ENCODE results near the gene IMPA2.
"Not testable (repeated sequence)": the region's sequence is repeated elsewhere in the genome, so short reads cannot be mapped to it uniquely, and the experiment has no call there.

The IMPA2 gene

DNA sequence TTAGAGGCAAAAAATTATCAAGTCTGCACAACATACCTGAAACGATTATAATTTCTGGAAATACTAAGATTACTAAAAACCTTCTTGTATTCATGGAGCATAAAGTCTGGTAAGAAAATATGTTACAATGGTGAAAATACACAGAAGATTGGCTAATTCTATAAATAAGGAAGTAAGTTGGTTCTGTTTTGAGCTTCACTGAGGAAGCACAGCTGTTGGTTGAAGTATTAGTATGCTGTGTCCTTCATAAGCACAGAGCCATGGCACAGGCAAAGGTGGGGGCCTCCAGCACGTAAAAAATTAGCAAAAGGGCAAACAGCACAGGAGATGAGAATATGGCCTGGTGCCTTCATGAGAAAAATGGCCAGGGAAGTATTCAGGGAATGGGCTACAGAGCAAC lies 72.0 kb downstream of the IMPA2 start:
- no peak for DNase-seq

DNA sequence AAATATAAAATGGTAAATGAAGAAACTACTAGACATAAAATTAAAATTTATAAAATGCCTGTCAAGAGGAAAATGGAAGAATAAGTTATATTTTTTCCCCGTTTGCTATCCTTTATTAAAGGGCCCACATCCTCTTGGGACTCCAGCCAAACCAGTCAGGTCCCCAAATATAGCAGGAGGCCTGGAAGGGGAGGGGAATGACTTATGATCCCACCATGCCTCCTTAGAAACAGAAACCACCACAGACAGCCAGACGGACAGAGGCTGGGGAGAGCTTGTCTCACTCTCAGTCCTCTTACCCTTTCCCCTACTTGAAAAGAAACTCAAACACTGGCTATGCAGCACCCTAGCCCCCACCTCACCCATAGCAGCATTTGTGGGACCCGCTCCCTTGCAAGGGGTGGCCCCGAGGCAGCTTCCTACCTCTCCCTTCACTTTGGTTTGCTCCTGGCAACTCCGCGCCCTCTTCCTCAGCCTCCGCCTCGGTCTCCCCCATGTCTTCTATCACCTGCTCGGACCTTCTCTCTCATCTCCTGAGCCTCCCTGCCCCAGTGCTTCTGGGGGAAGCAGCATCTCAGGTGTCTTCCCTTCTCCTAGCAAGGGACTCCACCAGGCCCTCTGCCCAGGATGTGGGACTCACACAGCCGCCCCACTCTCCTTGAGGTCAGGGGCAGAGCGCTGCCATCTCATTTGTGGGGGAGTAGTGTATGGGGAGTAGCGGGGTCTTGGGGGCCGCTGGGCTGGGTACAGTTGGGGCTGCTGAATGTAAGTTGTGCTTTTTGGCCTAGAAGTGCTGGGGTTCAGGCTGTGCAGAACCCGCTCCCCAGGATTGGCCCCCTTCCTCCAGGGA lies 75.0 kb downstream of the IMPA2 start:
- DNase-seq, result no peak

DNA sequence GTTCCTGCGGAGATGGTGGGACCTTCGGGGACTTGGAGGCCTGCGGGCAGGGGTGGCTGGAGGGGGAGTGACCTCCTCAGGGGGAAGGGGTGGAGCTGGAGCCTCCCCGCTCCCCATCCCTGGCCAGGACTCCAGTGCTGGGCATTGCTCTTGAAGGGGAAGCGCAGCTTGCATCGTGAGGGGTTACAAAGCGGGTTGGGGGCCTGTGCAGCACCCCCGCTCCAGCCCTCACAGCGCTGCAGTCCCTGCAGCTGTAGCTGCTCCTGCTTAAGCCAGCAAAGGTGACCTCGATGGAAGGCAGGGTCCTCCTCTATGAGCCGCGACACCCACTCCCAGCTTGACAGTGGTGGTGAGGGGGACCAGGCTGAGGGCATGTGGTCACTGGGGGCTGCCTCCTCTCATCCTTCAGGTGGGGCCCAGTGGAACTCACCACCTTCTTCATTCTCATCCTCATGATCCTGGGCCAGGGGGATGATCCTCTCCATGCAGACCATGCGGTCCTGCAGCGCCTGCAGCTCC lies 75.6 kb downstream of the IMPA2 start:
- DNase-seq, result no peak

DNA sequence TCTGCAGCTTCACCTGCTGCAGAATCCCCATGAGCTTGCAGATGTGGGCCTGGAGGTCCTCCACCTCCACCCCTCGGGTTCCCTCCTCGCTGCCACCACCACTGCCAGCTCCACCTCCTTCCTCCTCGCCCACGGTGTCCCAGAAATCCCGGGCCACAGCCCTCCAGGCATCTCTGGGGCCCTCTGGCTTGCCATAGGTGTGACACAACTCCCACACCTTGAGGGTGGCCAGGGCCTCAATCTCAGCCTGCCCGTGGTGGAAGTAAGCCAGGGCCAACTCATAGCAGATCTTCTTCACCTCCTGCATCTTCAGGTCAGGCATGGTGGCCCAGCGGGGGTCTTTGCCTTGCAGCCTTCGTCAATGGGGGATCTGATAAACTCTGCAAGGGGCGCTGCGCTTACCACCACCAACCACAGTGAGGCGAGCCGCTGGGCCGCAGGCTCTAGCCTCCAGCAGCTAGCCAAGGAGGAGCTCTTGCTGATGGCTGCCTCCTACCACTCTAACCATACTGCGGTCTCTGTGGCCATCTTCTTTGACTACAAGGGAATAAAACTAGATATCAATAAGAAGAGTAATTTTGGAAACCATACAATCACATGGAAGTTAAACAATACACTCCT lies 76.2 kb downstream of the IMPA2 start:
- DNase-seq, result no peak

DNA sequence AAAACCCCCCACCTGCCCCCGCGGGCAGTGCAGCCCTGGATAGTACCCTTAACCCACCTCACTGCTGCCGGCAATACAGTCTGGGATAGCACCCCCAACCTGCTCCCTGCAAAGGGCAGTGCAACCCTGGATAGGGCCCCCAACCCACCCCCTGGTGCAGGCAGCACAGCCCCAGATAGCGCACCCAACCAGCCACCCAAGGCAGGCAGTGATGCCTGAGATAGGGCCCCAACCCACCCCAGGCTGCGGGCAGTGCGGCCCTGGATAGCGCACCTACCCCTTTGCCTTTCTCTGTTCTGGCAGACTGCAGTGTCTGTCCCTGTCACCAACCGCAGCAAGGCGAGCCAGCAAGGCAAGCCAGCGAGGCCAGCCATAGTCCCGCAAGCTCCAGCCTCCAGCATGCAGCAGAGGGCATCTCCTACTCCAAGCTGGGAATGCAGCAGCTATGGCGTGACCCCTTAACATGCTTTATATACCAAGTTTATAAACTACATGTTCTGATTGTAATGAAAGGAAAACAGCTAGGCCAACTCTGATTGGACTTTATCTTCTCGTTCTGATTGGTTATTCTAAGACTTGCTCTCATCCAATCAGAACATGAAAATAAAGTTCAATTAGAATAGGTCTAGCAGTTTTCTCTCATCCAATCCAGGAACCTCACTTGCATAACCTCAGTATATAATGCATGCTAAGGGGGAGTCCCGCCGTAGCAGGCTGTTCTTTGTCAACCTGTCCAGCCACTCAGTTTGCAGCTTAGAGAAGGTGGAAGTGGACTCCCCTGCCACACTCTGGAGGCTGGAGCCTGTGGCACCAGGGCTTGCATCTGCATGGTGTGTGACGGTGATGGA lies 78.3 kb downstream of the IMPA2 start:
- DNase-seq, result no peak

DNA sequence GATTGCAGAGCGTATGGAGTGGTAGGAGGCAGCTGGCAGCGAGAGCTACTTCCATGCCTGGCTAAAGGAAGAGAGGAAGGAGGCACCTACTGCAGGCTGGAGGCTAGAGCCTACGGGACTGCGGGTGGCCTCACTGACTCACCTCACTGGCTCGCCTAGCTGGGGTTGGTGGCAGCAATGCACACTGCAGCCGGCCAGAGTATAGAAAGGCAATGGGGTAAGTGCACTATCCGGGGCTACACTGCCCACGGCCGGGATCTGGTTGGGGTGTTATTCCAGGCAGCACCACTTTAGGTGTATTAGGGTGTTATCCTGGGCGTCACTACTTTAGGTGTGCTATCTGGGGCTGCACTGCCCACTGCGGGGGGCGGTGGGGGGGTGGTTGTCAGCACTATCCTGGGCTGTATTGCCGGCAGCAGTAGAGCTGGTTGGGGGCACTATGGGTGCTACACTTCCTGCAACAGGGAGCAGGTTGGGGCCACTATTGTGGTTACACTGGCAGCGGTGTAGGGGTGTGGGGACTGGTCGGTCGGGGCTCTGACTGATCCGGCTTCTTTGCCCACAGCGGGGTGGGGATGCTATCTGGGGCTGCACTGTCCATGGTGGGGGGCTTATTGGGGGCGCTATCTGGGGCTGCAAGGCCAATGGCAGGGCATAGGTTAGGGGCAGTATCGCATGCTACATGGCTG lies 79.0 kb downstream of the IMPA2 start:
- no peak for DNase-seq

DNA sequence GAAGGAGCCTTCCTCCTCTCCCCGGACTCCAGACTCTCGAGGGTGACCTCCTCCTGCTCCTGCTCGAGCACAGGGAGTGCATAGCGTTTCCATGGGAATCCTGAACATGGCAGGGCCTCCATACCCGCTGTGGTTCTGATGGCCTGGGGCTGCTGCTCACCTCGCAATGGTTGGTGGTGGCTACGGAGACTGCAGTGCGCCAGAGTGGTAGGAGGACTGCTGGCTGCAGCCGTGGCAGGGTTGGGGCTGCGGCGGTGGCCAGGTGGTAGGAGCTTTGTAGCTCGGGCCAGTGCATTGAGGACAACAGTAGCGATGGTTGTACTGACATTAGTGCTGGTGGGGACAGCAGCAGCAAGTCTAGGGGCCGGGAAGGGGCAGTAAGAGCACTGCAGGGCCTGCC lies 80.4 kb downstream of the IMPA2 start:
- DNase-seq, result no peak

DNA sequence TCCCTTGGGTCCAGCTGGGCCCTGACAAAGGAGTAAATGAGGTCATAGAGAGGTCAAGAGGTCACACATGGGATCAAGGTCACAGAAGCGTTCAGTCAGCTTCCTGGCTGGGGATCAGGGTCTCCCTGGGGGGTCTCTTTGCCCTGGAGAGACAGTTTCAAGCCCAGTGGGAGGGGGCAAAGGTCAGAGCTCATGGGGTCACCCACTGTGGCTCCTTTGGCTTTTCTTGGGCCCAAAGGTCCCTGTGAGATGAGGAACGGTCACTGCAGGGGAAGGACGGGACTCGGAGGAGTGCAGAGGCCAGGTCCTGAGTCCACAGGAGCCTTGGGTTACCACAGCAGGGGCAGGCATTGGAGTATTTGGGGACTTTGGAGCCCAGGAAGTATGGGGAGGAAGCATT lies 81.7 kb downstream of the IMPA2 start:
- DNase-seq, result no peak

DNA sequence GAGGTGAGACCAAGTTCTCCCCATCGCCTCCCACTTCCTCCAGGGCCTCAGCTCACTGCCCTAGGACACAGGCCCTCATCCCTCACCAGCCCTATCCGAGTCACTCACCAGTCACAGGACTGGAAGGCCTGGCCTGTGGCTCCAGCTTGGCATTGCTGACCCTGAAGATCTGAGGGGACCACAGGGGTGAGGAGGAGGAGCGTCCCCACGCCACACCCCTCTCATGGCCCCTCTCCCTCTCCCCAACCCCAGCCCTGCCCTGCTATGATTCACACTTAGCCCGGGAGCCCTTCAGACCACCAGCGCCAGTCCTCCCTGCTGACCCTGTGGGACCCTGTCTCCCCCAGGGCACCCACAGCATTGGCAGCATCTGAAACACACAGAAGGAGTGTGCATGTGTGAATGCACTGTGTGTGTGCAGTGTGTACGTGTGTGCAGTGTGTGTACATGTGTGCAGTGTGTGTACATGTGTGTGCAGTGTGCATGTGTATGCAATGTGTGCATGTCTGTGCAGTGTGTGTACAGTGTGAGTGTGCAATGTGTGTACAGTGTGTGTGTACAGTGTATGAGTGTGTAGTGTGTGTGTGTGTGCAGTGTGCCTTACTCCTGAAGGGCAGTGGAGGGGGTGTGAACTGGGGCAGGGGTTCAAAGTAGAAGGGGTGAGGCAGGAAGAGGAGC lies 82.9 kb downstream of the IMPA2 start:
- DNase-seq, result no peak

DNA sequence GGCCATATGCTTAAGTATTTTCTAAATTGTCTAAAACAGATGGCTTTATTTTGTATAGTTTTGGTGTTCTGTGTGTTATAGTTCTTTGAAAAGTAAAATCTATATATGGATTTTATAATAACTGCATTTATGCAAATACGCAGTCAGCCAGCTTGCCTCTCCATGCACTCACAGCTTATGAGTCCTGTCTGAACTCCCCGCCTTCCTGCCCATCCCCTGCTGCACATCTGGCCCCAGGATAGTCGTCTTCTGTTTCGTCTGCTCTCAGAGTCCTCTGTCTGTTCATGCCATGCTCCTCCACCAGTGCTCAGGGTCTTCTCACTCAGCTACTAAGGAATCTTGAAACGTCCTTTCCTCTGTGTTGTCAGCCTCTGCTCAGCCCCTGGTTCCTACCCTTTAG lies 84.1 kb downstream of the IMPA2 start:
- no peak for DNase-seq

DNA sequence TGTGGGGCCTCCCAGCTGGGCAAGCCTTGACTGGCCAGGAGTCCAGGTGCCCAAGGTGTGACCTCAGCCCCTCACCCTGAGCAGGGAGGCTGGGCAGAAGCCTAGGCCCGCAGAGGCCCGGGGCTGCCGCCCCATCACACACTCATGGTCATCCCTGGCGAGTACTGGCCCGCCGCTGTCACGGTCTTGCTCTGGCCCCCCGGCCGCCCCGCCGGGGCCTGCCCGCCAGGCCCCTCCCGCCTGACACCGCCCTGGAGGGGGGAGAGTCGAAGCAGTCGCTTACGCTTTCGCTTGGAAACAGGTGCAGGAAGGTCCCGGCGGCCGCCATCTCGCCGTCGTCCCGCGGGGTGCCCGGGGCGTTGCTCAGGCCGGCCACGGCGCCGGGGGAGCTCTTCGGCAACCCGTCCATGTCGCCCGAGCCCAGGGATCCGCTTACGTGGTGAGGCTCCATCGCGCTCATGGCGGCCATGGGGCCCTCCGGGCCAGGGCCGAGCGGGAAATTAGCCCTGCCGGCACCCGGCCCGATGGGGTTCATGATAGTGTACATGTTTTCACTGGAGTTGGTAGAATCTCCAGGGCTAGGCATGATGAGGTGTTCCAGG lies 85.7 kb downstream of the IMPA2 start:
- DNase-seq, result no peak

DNA sequence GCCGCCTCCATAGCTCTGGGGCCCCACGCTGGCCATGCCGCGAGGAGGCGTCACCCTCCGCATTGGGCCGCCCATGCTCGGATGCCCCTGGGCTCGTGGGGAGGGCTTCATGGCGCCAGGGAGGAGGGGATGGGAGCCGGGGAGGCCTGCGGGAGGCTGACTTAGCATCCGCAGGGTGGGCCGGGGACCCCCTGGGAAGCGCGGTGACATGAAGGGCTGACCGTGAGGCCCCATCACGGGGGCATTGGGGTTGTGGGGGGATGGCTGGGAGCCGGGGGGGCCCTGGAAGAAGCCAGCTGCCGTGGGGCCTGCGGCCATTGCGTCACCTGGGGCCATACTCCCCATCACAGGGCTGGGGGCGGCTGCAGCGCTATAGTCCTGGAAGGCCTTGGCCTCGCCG lies 86.4 kb downstream of the IMPA2 start:
- DNase-seq, result no peak

DNA sequence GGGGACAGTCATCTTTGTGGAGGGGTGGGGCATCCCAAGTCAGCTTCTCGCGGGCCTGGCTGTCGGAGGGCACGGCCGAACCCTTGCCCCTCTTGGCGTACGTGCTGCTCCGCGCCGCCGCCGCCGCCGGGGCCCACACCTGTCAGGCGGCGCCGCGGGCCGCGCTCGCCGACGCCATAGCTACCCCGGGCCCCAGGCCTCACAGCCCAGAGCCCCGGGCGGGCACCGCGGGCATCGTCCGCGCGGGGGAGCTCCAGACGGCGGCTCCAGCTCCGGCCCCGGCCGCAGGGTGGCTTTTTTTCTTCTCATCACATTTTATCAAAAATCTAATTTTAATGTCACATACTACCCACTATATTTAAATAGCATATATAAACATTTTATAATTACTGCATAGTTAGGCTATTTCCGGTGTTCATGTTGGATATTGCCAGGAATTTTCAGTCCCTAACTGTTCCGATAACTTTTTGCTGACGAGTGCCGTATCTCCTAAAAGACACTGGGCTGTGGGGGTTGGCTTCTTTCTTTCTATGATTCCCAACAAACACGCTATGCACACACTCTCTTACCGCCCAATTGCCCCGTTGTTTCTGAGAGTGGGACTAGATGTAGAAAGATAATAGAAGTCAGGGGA lies 87.1 kb downstream of the IMPA2 start:
- DNase-seq, result not testable (repeated sequence)

DNA sequence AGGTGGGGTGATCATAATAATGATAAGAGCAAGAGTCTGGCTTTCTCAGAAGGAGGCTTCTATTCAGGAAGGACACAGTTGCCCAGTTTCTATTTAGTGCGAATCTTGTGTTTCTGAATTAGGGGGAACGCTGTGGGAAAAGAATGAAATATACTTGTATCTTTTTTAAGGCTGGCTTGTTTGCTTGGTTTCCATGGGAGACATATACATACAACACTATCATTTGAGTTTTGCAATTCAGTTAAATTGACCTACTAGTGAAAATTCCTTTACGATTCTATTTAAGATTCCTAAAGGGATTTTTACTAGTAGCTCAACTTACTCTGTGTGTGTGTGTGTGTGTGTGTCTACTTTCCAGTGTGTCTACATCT lies 87.6 kb downstream of the IMPA2 start:
- no peak for DNase-seq

DNA sequence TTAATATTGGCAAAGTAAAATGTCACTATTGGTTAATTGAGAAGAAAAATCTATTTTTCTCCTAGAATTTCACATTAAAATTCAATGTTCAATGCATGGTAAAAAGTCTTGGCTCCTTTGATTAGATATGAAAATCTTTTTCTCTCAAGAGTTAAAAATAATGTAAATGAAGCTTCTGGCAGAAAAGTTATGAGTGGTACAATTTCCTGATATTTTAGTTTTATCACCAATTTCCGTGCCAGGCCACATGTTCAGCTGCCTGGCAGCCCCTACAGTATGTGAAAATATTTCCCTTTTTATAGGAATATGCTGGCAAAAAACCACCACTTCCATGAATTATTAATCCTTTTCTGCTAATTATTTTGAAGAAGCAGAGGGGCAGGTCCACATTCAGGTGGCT lies 89.8 kb downstream of the IMPA2 start:
- not testable (repeated sequence) for DNase-seq

DNA sequence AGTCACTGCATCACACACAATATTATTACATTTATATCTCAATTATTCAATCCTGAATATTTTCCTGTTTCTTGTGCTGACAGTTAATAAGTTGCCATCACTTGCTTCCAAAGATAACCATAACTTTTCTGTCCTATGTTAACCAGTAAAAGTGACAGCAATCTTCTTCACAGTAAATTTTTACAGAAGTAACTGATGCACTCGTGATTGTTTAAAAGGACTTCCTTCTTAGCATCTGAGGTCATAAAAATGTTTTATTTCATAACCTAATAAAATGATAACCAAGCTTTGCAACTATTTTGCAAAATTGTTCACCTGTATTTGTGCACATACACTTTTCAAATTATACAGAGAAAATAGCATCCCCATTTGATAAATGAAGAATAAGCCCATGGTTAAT lies 91.7 kb downstream of the IMPA2 start:
- DNase-seq, result no peak

DNA sequence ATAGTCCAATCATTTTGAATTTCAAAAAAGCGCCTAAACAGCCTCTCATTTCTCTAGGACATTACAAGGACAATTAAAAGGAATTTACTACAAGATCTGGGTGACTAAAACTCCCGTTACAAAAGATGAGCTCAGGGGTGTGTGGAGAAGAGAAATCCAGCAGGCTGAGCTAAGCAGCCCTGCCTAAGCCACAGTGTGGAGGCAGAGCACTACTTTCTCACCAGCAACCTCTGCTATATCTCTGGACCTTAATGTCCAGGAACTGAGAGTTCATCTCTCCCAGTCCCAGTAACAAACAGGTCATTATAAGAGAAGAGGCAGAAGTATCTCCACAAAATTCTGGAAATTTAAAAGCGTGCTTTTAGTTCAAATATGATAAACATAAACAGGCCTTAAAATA lies 93.4 kb downstream of the IMPA2 start:
- DNase-seq, result no peak

DNA sequence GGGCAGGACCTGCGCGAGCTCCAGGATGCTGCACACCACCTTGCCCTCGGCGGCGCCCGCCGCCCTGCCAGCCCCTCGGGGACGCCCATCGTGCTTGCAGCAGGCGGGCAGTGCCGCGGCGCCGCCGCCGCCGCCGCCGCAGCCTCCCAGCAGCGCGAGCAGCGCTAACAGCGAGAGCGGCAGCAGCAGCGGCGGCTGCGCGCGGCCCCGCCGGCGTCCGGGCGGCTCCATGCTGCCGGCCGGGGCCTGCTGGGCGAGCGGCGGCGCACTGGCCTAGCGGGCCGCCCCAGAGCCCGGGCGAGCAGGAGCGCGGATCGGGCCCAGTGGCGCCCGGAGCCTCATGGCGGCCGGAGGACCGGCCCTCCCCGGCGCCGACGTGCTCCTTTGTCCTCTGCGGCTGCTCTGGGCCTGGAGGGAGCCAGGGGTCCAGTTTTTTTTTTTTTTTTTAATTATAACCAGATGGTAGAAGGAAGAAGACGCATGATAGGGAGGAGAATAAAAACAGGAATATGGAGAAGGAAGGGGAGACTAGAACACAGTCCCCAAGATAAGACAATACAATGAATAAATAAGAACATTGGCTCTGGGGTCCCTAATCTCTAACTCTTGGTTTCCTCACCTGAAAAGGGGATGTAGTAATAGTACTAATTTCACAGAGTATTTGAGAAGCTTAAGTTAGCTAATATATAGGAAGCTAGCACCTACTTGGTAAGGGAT lies 95.3 kb downstream of the IMPA2 start:
- DNase-seq, result no peak

DNA sequence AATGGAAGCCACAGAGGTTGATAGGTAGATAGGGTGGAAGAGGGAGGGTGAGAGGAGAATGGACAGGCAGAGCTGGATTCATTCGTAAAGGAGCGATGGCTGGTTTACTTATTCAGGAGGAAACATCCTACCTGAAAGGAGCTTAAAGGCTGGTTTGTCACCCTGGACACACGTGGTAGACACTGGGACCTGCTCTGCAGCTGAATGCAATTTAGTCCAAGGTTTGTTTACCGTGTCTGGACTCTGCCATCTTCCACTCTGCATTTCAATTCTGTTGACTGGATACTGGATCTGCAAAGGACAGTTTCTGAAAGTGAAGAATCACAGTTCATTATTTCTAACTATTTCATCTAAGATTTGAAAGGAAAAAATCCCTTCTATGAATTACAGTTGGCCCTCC lies 96.7 kb downstream of the IMPA2 start:
- not testable (repeated sequence) for DNase-seq

DNA sequence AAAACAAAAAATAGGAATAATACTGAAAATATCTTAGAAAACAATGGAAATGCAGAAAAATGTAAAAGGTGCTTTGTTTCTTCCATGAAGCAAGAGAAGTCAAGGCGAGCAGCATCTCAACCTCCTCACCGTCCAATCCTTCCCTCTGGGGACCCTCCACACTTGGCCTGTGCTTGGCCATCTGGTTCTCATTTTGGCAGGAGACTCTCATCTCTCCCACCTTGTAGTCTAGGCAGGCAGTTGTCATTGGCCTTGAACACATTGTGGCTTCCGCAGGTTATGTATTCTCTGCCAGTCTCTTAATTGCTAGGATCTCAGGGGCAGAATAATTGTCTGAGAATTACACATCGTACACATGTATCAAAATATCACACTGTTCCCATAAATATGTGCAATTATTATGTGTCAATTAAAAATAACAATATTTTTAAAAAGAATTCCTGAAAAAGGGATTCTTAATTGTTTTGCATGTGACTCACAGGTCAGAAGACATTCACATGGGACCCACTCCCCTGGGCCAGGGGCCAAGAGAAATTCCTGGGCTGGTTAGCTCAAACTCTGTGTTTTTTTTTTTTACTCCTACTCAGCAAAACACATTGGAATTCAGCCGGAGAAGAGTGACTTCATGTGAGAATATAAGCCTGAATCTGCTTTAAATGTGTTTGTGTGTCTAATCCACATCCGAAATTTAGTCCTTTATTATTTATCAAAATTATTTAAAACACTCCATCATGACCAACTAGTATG lies 98.4 kb downstream of the IMPA2 start:
- DNase-seq, result peak; percentile 5

Measured in NCI-H446 treated with DMSO at 0.1 percent for 48 hours (cell line).